Purkinje cell (primary cell): ENCODE data around the gene TP73. TPM values are rescaled to one million over a fixed set of nuclear protein-coding genes. Genes with fewer than 3 reads are reported as not detected.

Experiments
- polyA plus RNA-seq: library from polyadenylated mRNA; unstranded; fragments of >200 nt; fragmentation: Nextera tagmentation; gene quantifications from 2 replicates; pipeline ENCODE4 v1.2.1, GENCODE V29; 2014

The TP73 gene
- not detected in 2 replicates for polyA plus RNA-seq

GRCh38 chr1:3651930-3652547 is at the start of gene TP73:
Gene TP73, plus strand, starts transcription at chr1:3652516. Its CDS starts 29,850 bp downstream, at chr1:3682366.

GRCh38 chr1:3611170-3612019 is 40.9 kb upstream of the TP73 start, which contains the start of gene MEGF6:
Gene MEGF6, minus strand, starts transcription at chr1:3611508. Its CDS starts 240 bp downstream, at chr1:3611268.

GRCh38 chr1:3624200-3625136 is 27.8 kb upstream of the TP73 start, which contains the start of gene TPRG1L:
Gene TPRG1L, plus strand, starts transcription at chr1:3625015. Its CDS starts 58 bp downstream, at chr1:3625073.

DNA sequence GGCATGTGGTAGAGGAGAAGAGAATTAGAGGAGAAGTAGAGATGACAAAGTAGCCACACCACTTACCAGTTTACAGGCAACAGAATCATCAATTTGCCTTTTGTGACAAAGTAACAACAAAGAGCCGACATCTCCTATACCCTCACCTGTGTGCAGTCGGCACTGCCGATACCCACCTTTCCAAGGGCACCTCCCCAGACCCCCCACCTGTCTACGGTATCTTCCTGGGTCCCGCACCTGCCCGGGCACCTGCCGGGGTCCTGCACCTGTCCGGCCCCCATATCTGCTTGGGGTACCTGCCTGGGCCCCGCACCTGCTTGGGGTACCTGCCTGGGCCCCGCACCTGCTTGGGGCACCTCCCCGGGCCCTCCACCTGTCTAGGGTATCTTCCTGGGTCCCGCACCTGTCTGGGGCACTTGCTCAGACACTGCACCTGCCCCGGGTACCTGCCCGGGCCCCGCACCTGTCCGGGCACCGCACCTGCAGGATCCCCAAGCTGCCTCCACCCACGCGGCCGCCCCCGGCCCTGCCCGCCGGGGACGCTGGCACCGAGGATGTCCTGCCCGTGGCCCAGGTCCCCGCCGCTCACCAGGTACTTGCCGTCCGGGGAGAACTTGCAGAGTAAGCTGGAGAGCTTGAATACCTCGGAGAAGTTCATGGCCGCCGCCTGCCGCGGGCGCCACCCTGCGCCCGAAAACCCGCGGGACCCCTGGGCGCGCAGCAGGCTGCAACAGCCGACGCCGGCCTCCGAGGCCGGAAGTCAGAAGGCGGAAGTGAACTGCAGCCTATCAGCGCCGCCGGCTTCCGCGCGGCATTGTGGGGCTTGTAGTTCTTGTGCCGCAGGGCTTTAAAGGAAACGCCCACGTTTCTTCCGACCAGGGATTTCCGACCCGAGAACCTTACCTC is 2.7 kb upstream of the TP73 start, which contains the start of gene WRAP73:
TSS of gene WRAP73 (minus strand) at position 762 of the 906 bp plus-strand sequence. CDS start at position 658, 104 bp downstream.

DNA sequence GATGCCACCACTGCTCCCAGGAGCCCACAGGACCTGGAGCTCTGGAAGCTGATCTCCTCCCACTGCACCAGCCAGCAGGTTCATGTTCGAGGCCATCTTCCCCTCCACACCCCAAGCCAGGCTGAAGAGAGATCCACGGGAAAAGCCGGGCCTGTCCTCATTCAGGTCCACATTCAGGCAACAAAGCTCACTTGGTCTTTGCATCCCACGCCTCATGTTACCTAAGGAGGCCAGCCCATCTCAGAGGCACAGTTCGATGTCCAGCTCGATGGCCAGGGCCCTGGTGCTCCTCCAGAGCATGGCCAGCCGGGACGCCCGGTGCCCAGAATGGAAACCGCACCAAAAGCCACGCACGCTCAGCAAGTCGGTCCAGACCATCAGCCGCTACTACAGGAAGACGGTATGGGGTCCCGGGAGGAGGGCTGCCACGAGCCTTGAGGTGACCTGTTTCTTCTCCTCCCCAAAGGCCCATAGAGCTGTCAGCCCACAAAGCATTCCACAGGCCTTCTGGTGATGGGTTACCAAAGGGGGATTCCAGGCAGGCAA is 100.2 kb downstream of the TP73 start, which contains the start of gene CCDC27:
TSS of gene CCDC27 (plus strand) at position 51 of the 546 bp plus-strand sequence. CDS start at position 83, 32 bp downstream.

GRCh38 chr1:3772715-3773571 is 120.6 kb downstream of the TP73 start, which contains the start of gene SMIM1:
Gene SMIM1, plus strand, starts transcription at chr1:3772749. Its CDS starts 2,625 bp downstream, at chr1:3775374.

Other genes starting within 250 kb of the TP73 start
- not detected in 2 replicates for gene ARHGEF16, start 197.9 kb upstream of the TP73 start, polyA plus RNA-seq
- gene MEGF6, start 41.0 kb upstream of the TP73 start, polyA plus RNA-seq, result 0.36 TPM in 1 of 2 replicates, not detected in the other
- 25.9 and 28.9 TPM in 2 replicates for gene TPRG1L, start 27.5 kb upstream of the TP73 start, polyA plus RNA-seq
- gene WRAP73, start 2.4 kb upstream of the TP73 start, polyA plus RNA-seq, result 3.4 and 4.3 TPM in 2 replicates
- gene CCDC27, start 99.9 kb downstream of the TP73 start, polyA plus RNA-seq, result not detected in 2 replicates
- gene SMIM1, start 120.2 kb downstream of the TP73 start, polyA plus RNA-seq, result not detected in 2 replicates
- 9.6 and 11.7 TPM in 2 replicates for gene LRRC47, start 144.0 kb downstream of the TP73 start, polyA plus RNA-seq
- gene CEP104, start 204.7 kb downstream of the TP73 start, polyA plus RNA-seq, result 22.9 and 26.1 TPM in 2 replicates
- 4.1 TPM in 2 replicates for gene DFFB, start 205.0 kb downstream of the TP73 start, polyA plus RNA-seq
- 15.2 and 20.7 TPM in 2 replicates for gene C1orf174, start 247.8 kb downstream of the TP73 start, polyA plus RNA-seq